Central memory CD8-positive, alpha-beta T cell (primary cell): ENCODE data around the gene DDX28.
"Not testable (repeated sequence)": the region's sequence is repeated elsewhere in the genome, so short reads cannot be mapped to it uniquely, and the experiment has no call there.

ENCODE experiments used
- ATAC-seq: fragments of 150-1000 bp; cut with Tn5 transposase; replicated peaks from 2 replicates; pipeline ENCODE4 v1.10.0; 2022; ENCODE audit warnings: mild to moderate bottlenecking, moderate FRiP score, moderate number of reproducible peaks; ENCODE audit not compliant: poor library complexity, severe bottlenecking; ENCODE audit errors: extremely low read depth
- DNase-seq, 2 donors: peaks; one replicate each; pipeline ENCODE4 v3.0.0; 2021; ENCODE audit warnings: low spot score in 2 of 2
- H3K27ac Mint-ChIP-seq: one replicate; pipeline ENCODE4 v1.8.0; 2022; ENCODE audit warnings: low read depth, mild to moderate bottlenecking, moderate library complexity, mixed read lengths
- H3K27me3 Mint-ChIP-seq: one replicate; pipeline ENCODE4 v1.8.0; 2022; ENCODE audit warnings: mixed read lengths
- H3K36me3 Mint-ChIP-seq: one replicate; pipeline ENCODE4 v1.8.0; 2022; ENCODE audit warnings: mild to moderate bottlenecking, moderate library complexity, mixed read lengths; ENCODE audit not compliant: insufficient read depth
- H3K4me1 Mint-ChIP-seq: one replicate; pipeline ENCODE4 v1.8.0; 2022; ENCODE audit warnings: mixed read lengths
- H3K4me3 Mint-ChIP-seq: one replicate; pipeline ENCODE4 v1.8.0; 2022; ENCODE audit warnings: mild to moderate bottlenecking, moderate library complexity, mixed read lengths
- H3K9me3 Mint-ChIP-seq: one replicate; pipeline ENCODE4 v1.8.0; 2022; ENCODE audit warnings: mixed read lengths

Gene DDX28

DNA sequence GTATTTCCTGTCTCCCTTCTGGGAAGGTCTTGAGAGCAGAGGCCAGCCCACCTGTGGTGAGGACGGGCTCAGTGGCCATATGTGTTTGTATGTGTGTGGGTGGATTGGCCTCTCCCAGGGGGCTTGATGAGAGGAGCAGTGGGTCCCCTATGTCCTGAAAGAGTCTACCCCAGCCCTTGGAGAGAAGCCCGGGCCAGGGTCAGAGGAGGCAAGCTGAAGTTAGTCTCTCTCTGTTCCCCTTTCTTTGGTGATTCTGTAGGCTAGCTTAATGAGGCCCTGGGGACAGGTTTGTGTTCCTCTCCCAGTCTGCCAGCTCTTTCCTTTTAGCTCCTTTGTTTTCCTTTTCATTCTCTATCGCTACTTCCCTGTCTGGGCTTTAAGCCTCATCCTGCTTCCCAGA lies 38.4 kb upstream of the DDX28 start:
- ATAC-seq (no peak), DNase-seq (no peak)
- peaks cover 13% of the 10 kb centered on the region for H3K36me3 Mint-ChIP-seq
- H3K4me3 Mint-ChIP-seq = peak overlapping the region; percentile 42
- peaks cover 65% of the 10 kb centered on the region for H3K4me1 Mint-ChIP-seq
- H3K27me3 Mint-ChIP-seq = no peaks in the 10 kb centered on the region
- H3K9me3 Mint-ChIP-seq = no peaks in the 10 kb centered on the region
- peak overlapping the region; percentile 83 for H3K27ac Mint-ChIP-seq

DNA sequence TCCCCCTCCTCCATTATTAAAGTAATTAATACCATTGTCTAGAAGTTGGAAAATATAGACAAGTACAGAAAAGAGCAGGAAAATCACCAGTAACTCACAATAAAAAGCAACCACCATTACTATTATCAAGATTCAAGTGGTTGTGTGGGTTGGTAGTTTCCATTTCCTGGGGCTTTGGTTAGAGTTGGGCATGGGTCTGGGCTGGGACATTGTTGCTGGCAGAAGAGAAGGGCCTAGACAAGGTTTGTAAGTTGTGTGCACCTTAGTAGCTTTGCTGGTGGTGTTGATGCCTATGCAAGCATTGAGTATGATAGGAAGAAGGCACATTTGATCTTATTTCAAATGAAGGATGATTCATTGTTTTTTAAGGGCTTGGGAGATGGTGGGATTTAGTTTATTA lies 36.8 kb upstream of the DDX28 start:
- no peak for DNase-seq
- Mint-ChIP-seq H3K36me3 (peaks cover 17% of the 10 kb centered on the region), H3K27me3 (no peaks in the 10 kb centered on the region), H3K4me1 (peaks cover 61% of the 10 kb centered on the region), H3K9me3 (no peaks in the 10 kb centered on the region), H3K4me3 (peak overlapping the region; percentile 10), H3K27ac (peak overlapping the region; percentile 12)
- no peak for ATAC-seq

DNA sequence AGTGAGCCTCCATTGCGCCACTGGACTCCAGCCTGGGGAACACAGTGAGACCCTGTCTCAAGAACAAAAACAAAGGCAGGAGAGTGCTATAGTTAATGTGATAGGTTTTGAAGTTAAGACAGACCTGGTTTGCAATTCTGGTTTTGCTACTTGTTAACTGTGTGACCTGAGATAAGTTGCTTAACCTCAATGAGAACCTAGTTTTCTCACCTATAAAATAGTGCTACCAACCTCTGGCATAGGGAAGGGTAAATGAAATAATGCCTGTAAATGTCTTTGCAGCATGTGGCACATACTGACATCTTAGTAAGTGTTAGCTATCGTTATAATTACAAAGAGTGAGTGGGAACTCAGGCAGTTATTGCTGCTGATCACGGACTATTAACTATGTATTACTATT lies 32.4 kb upstream of the DDX28 start:
- H3K27me3 Mint-ChIP-seq = no peaks in the 10 kb centered on the region
- peak; percentile 32 for ATAC-seq

DNA sequence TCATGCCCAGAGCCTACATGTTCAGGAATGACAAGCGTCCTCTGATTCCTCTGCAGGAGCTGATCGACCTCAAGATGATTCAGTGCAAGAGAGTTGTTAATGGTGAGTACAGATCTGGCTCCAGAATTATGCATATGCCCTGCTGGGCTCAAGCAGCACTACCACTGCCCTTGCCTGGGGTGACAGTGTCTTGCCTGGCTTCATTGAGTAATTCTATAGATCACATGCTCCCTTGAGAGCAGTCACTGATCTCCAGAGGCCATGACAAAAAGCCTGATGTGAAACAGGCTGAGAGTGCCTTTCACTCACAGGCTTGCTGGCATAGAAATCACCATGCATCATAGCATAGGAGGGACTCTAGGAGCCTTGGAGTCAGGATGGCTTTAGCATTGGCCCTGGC lies 26.4 kb upstream of the DDX28 start:
- Mint-ChIP-seq H3K36me3 (peaks cover 19% of the 10 kb centered on the region), H3K4me1 (no peaks in the 10 kb centered on the region)
- no peak for ATAC-seq

More for the DNA sequence above, 32.4 kb upstream of the DDX28 start:
- H3K4me3 Mint-ChIP-seq = peak overlapping the region; percentile 9
- H3K9me3 Mint-ChIP-seq = no peaks in the 10 kb centered on the region
- H3K36me3 Mint-ChIP-seq = peaks cover 25% of the 10 kb centered on the region
- DNase-seq = no peak
- peaks cover 27% of the 10 kb centered on the region for H3K4me1 Mint-ChIP-seq
- H3K27ac Mint-ChIP-seq = no peak overlapping the region

DNA sequence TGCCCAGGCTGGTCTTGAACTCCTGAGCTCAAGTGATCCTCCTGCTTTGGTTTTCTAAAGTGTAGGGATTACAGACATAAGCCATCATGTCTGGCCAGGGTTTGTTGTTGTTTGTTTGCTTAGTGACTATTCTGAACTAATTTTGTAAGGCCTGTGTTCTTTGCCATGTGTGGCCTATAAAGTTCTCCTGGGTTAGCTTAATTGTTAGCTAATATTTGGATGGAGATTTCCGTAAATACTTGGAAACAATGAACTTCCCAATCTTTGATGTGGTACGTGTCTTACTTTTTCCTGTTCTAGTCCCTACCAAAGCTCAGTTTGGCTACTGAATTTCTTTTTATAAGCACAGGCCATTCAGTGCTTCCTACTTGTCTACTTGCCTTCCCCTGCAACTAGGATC lies 25.0 kb upstream of the DDX28 start:
- Mint-ChIP-seq H3K36me3 (peaks cover 15% of the 10 kb centered on the region), H3K27me3 (no peaks in the 10 kb centered on the region), H3K9me3 (no peaks in the 10 kb centered on the region), H3K4me1 (no peaks in the 10 kb centered on the region), H3K4me3 (no peak overlapping the region), H3K27ac (no peak overlapping the region)
- DNase-seq (no peak), ATAC-seq (no peak)

More for the DNA sequence above, 26.4 kb upstream of the DDX28 start:
- Mint-ChIP-seq H3K4me3 (no peak overlapping the region), H3K27ac (no peak overlapping the region), H3K9me3 (no peaks in the 10 kb centered on the region), H3K27me3 (no peaks in the 10 kb centered on the region)
- DNase-seq = no peak

DNA sequence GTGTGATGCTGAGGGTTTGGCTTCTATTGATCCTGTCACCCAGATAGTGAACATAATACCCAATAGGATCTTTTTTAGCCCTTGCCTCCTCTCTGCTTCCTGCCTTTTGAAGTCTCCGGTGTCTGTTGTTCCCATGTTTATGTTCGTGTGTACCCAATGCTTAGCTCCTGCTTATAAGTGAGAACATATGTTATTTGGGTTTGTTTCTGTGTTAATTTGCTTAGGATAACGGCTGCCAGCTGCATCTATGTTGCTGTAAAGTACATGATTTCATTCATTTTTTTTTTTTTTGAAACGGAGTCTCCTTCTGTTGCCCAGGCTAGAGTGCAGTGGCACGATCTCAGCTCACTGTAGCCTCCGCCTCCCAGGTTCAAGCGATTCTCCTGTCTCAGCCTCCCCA lies 23.1 kb upstream of the DDX28 start:
- ATAC-seq (no peak), DNase-seq (no peak)
- H3K27ac Mint-ChIP-seq = no peak overlapping the region
- H3K27me3 Mint-ChIP-seq = no peaks in the 10 kb centered on the region
- peaks cover 11% of the 10 kb centered on the region for H3K36me3 Mint-ChIP-seq
- no peaks in the 10 kb centered on the region for H3K9me3 Mint-ChIP-seq
- H3K4me3 Mint-ChIP-seq = no peak overlapping the region
- no peaks in the 10 kb centered on the region for H3K4me1 Mint-ChIP-seq

DNA sequence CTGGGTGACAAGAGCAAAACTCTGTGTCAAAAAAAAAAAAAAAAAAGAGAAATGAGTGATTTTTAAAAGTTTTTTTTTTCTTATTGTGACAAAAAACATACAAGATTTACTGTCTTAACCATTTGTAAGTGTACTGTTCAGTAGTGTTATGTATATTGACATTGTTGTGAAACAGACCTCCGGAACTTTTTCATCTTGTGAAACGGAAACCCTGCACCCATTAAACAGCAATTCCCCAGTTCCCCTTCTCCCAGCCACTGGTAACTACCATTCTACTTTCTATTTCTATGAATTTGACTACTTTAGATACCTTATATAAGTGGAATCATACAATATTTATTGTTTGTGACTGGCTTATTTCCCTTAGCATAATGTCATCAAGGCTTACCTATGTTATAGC lies 18.8 kb upstream of the DDX28 start:
- Mint-ChIP-seq H3K36me3 (peaks cover 2% of the 10 kb centered on the region), H3K4me1 (peaks cover 9% of the 10 kb centered on the region), H3K4me3 (no peak overlapping the region), H3K27ac (no peak overlapping the region), H3K9me3 (no peaks in the 10 kb centered on the region), H3K27me3 (no peaks in the 10 kb centered on the region)
- DNase-seq (no peak), ATAC-seq (no peak)

DNA sequence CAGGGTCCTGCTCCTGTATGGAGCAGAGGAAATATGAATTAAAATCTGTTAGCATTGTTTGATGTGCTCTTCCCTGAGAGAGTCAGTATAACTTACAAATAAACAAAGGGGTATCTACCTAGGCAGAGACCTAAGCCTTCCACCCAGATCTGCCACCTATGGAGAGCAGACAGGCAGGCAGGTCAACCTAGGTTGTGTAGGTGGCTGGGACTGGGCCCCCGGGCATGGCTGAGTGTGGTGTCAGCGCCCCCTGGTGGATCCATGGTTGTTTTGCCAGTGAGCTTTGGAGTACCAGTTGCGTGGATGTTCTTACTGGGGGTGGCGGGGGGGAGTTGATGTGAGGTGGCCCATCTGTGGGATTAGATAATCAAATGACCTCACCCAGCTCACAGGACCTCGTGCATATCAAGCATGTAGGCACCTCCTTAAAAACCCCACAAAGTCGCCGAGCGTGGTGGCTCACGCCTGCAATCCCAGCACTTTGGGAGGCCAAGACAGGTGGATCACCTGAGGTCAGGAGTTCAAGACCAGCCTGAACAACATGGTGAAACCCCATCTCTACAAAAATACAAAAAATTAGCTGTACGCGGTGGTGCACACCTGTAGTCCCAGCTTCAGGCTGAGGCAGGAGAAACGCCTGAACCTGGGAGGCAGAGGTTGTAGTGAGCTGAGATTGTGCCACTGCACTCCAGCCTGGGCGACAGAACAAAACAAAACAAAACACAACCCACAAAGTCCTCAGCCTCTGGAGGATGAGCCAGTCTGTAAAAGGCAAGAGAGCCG lies 17.7 kb upstream of the DDX28 start:
- peaks cover 13% of the 10 kb centered on the region for H3K4me1 Mint-ChIP-seq
- H3K27me3 Mint-ChIP-seq = no peaks in the 10 kb centered on the region
- H3K36me3 Mint-ChIP-seq = peaks cover 2% of the 10 kb centered on the region
- H3K9me3 Mint-ChIP-seq = no peaks in the 10 kb centered on the region
- H3K27ac Mint-ChIP-seq = no peak overlapping the region
- ATAC-seq (peak; percentile 92), DNase-seq (peak; percentile 83 to 89)
- peak overlapping the region; percentile 29 for H3K4me3 Mint-ChIP-seq

DNA sequence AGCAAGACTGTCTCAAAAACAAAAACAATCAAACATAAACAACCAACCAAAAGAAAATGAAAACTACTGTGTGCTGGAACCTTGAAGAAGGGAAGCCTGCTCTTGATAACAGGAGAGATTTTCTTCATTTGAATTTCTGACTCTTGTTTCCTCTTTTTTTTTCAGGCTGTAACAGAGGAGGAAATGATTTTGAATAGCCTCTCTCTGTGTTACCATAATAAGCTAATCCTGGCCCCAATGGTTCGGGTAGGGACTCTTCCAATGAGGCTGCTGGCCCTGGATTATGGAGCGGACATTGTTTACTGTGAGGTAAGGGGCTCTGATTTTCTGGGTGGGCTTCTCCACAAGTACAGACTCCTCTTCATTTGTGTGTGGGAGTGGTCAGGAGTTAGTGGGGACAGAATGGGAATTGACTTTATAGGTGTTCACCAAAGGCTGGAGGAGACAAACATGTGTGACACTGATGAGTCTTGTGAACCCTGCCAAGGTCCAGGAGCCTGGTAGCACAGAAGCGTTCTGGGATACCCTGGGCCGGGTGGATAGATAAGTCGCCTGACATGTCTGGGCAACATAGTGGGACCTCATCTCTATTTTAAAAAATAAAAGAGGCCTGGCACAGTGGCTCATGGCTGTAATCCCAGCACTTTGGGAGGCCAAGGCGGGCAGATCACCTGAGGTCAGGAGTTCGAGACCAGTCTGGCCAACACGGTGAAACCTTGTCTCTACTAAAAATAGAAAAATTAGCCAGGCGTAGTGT lies 15.0 kb upstream of the DDX28 start:
- H3K4me3 Mint-ChIP-seq = no peak overlapping the region
- H3K27ac Mint-ChIP-seq = no peak overlapping the region
- DNase-seq (no peak), ATAC-seq (no peak)
- H3K36me3 Mint-ChIP-seq = peaks cover 2% of the 10 kb centered on the region
- no peaks in the 10 kb centered on the region for H3K9me3 Mint-ChIP-seq
- peaks cover 14% of the 10 kb centered on the region for H3K4me1 Mint-ChIP-seq
- H3K27me3 Mint-ChIP-seq = no peaks in the 10 kb centered on the region

DNA sequence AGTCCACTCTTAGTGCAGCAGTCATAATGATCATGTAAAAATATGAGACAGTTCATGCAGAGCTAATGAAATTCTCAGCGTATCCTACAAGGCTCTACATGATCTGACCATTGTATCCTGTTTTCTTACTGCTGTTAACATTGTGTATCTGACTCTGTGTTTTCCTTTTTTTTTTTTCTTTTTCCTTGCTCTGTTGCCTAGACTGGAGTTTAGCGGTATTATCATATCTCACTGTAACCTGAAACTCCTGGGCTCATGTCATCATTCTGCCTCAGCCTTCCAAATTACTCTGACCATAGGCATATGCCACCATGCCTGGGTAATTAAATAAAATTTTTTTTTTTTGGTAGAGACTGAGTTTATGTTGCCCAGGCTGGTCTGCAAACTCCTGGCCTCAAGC lies 12.2 kb upstream of the DDX28 start:
- Mint-ChIP-seq H3K36me3 (peaks cover 4% of the 10 kb centered on the region), H3K27me3 (no peaks in the 10 kb centered on the region), H3K9me3 (no peaks in the 10 kb centered on the region), H3K27ac (no peak overlapping the region), H3K4me3 (no peak overlapping the region), H3K4me1 (peaks cover 23% of the 10 kb centered on the region)
- ATAC-seq = no peak
- no peak for DNase-seq

DNA sequence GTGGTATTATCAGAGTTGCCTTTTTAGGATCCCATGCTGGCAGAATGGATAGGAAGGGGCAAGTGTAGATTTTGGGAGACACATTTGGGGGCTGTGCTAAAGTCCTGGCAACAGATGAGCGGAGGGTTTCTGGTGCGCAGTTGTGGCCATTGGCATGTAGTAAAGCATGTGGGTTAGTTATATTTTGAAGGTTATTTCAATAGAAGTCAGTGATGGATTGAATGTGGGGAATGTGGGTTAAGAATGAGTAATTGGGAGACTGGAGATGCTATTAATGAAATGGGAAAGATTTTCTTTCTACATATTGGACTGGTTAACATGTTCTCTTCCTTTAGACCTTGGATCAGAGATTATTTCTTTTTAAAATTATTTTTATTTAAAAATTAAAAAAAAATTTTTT lies 10.1 kb upstream of the DDX28 start:
- no peak overlapping the region for H3K4me3 Mint-ChIP-seq
- no peaks in the 10 kb centered on the region for H3K27me3 Mint-ChIP-seq
- H3K36me3 Mint-ChIP-seq = peaks cover 7% of the 10 kb centered on the region
- H3K27ac Mint-ChIP-seq = peak overlapping the region; percentile 54
- no peak for ATAC-seq
- peaks cover 22% of the 10 kb centered on the region for H3K4me1 Mint-ChIP-seq
- DNase-seq = no peak
- no peaks in the 10 kb centered on the region for H3K9me3 Mint-ChIP-seq

DNA sequence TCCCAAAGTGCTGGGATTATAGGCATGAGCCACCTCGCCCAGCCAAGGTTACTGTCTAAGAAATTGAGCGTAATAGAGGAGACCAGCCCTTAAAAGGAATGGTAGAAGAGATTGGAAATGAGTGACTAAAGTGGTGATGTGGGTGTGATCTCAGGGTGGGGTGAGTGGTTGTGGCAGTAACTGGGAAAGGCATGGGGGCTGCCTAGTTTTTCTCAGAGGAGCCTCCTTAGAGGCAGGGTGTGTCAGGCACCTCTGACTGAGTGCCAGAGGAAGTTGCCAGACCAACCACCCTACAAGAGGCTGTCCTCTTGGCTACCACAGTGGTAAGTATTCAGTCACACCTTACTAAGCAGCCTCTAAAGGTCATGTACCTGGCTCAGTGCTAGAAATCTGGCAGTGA lies 8.9 kb upstream of the DDX28 start:
- peak overlapping the region; percentile 54 for H3K27ac Mint-ChIP-seq
- H3K27me3 Mint-ChIP-seq = no peaks in the 10 kb centered on the region
- peak overlapping the region; percentile 5 for H3K4me3 Mint-ChIP-seq
- H3K36me3 Mint-ChIP-seq = peaks cover 9% of the 10 kb centered on the region
- peaks cover 28% of the 10 kb centered on the region for H3K4me1 Mint-ChIP-seq
- ATAC-seq = no peak
- DNase-seq = no peak
- H3K9me3 Mint-ChIP-seq = no peaks in the 10 kb centered on the region

DNA sequence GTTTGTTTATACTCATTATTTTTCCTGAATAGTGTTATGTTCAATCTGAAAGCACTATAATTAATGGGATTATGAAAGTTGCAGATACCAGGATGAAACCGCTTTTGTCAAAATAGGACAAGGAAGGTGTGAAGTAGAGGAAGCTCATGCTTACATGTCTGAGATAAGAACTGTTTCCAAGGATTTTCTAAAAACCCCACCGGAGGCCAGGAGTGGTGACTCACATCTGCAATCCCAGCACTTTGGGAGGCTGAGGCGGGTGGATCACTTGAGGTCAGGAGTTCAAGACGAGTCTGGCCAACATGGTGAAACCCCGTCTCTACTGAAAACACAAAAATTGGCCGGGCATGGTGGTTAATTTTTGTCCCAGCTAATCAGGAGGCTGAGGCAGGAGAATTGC lies 7.1 kb upstream of the DDX28 start:
- not testable (repeated sequence) for H3K27me3 Mint-ChIP-seq, ATAC-seq, H3K9me3 Mint-ChIP-seq, H3K27ac Mint-ChIP-seq, H3K4me3 Mint-ChIP-seq, H3K36me3 Mint-ChIP-seq, DNase-seq
- H3K4me1 Mint-ChIP-seq = peaks cover 22% of the 10 kb centered on the region
